Measurements from ENCODE around the gene DPP6. TPM values are rescaled to one million over a fixed set of nuclear protein-coding genes. Genes with fewer than 3 reads are reported as not detected.

DPP6 gene
- total RNA-seq, 4 donors from 2014 or later, result 13.4 to 33.2 (median 26.8) TPM

DNA sequence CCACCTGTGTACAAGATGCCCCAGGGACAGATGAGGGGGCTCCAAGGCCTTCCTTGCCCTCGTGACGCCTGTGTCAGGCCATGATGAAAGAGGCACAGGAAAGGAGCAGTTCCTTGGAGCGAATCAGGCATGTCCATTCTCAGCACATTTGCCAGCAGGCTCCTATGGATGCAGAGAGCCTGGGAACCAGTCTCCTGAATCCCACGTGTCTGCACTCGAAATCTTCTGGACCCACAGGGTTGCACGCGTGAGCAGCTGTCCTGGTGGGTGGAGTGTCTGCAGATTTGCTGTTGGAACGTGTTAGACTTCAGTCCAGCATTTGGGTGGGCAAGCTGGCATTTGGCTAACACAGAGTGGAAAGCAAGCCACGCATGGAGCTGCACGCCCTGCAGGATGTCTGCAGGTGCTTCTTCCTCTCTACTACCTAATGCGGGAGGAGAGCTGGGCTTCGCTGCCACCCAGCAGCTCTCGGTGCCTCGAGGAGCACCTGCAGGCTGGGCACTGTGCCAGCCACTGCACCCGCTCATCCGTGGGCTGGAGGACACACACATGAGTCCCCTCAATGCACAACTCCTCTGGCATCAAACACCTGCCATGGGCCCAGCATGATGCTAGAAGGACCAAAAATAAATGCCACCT, 810.1 kb downstream of the DPP6 start:
- WGBS, result 75% methylated on average over 14 of the region's 16 CpGs
- Histone ChIP-seq H3K4me3 (no peak overlapping the region), H3K4me1 (no peaks in the 10 kb centered on the region), H3K36me3 (peaks cover 0 to 6% (median 0%) of the 10 kb centered on the region in 4 donors), H3K27me3 (peaks cover 0 to 10% (median 0%) of the 10 kb centered on the region in 4 donors), H3K9me3 (no peaks in the 10 kb centered on the region), H3K27ac (replicated peaks in 1 of 4) (no peak overlapping the region)
- intact Hi-C loops (cut with DNase I), result no loop called here
- DNase-seq (ENCODE audit: extremely low spot score), result no peak
- no peak for TF ChIP-seq POLR2AphosphoS5 (IDR thresholded peaks at IDR 0.05)
- no peak for TF ChIP-seq EP300 (IDR thresholded peaks at IDR 0.05)
- no peak for TF ChIP-seq POLR2A (IDR thresholded peaks at IDR 0.05; ENCODE audit: low read depth)
- TF ChIP-seq, protein P1, sequence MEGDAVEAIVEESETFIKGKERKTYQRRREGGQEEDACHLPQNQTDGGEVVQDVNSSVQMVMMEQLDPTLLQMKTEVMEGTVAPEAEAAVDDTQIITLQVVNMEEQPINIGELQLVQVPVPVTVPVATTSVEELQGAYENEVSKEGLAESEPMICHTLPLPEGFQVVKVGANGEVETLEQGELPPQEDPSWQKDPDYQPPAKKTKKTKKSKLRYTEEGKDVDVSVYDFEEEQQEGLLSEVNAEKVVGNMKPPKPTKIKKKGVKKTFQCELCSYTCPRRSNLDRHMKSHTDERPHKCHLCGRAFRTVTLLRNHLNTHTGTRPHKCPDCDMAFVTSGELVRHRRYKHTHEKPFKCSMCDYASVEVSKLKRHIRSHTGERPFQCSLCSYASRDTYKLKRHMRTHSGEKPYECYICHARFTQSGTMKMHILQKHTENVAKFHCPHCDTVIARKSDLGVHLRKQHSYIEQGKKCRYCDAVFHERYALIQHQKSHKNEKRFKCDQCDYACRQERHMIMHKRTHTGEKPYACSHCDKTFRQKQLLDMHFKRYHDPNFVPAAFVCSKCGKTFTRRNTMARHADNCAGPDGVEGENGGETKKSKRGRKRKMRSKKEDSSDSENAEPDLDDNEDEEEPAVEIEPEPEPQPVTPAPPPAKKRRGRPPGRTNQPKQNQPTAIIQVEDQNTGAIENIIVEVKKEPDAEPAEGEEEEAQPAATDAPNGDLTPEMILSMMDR (IDR thresholded peaks at IDR 0.05), result no peak

DNA sequence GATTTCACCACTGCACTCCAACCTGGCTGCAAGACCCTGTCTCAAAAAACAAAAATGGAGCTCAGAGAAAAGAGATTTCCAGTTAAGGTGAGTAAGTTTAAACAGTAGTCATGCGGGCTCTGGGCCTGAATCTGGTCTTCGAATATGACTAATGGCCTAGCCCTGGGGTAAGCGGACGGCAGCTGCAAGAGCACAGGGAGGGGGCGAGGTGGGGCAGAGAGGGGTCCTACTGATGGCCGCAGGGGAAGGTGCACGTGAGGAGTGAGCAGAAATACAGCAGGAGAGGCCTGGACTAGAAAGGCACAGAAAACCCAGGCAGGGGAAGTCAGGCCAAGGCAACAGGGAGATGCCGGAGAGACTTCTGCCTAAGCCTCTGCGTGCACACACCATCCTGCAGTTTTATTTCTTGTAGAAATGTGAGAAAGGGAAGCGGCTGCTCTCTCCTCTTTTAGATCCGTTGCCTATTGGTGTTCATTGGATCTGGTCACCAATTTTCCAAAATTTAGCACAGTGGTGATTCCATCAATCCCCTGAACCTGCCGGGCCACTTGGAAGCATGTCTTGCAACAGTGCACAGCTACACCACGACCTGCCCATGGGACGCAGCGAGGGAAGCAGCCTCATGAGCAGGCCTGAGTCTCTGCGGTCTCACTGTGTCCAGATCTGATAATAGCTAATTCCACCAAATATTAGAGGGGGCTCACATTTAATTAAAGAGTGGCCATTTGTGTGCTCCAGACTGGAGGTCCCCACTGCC, 811.7 kb downstream of the DPP6 start:
- no peak overlapping the region for H3K4me3 ChIP-seq
- H3K27me3 ChIP-seq, result peaks cover 0 to 10% (median 0%) of the 10 kb centered on the region in 4 donors
- H3K9me3 ChIP-seq, result no peaks in the 10 kb centered on the region
- 78% methylated on average over 16 of the region's 16 CpGs for WGBS
- no peak overlapping the region for H3K27ac ChIP-seq (replicated peaks in 1 of 4)
- H3K4me1 ChIP-seq, result no peaks in the 10 kb centered on the region
- TF ChIP-seq POLR2AphosphoS5 (IDR thresholded peaks at IDR 0.05) (no peak), POLR2A (IDR thresholded peaks at IDR 0.05; ENCODE audit: low read depth) (no peak), EP300 (IDR thresholded peaks at IDR 0.05) (no peak)
- TF ChIP-seq, protein P1 (IDR thresholded peaks at IDR 0.05), result no peak
- no peaks in the 10 kb centered on the region for H3K36me3 ChIP-seq
- intact Hi-C loops (cut with DNase I), result no loop called here
- no peak for DNase-seq (ENCODE audit: extremely low spot score)

DNA sequence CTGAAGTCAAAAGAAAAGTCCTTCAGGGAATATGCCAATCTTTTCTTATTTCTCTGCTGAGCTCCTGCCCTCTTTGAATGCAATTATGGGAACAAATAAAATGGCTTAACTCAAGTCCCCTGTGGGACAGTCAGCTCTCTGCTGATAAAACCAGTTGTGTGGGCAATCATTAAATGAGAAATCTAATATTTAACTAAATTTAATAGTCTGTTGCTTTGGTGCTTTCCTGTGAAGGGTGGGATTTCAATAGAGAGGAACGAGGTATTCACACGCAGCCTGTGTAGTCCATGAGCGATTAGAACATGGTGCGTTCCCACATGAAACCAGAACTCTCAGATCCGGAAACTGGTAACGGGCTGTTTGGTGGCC, 812.3 kb downstream of the DPP6 start:
- Histone ChIP-seq H3K9me3 (no peaks in the 10 kb centered on the region), H3K36me3 (no peaks in the 10 kb centered on the region), H3K4me1 (no peaks in the 10 kb centered on the region), H3K27ac (replicated peaks in 1 of 4) (no peak overlapping the region), H3K27me3 (peaks cover 0 to 10% (median 0%) of the 10 kb centered on the region in 4 donors), H3K4me3 (no peak overlapping the region)
- no peak for DNase-seq (ENCODE audit: extremely low spot score)
- TF ChIP-seq EP300 (IDR thresholded peaks at IDR 0.05) (no peak), POLR2A (IDR thresholded peaks at IDR 0.05; ENCODE audit: low read depth) (no peak), POLR2AphosphoS5 (IDR thresholded peaks at IDR 0.05) (no peak)
- TF ChIP-seq, protein P1 (IDR thresholded peaks at IDR 0.05), result no peak
- intact Hi-C loops (cut with DNase I), result no loop called here
- 92% methylated on average over 6 of the region's 6 CpGs for WGBS

DNA sequence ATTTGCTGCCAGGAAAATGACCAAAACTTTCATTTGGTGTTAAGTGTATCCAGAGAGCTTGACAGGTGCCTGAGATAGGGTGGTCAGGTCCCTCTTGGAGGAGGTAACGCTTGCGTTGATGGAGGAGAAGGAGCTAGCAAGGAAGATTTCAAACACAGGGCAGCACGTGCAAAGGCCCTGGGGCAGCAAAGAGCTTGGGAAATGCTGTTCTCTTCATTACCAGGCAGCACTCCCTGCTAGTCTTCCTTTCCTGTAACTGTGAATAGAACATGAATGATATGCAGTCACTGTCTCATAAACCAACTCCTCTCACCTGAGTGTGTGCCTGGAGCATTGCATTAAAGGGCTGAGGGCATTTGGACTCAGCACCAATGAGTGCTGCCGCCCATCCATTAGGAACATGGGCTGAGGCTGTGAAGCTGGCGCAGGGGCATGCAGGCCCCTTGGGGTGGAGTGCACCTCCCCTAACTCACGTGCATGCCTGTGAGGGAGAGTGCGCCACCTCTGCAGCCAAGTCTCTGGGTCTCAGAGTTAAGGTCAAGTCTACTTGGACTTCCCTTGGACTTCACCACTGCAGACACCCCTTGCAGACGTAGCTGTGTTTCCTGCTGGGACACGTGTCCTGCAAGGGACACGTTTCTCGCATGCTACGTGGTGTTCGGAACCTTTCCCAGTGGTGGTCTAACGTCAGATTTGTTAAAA, 813.9 kb downstream of the DPP6 start:
- Histone ChIP-seq H3K4me1 (no peaks in the 10 kb centered on the region), H3K36me3 (no peaks in the 10 kb centered on the region), H3K27me3 (peaks cover 0 to 10% (median 0%) of the 10 kb centered on the region in 4 donors), H3K4me3 (no peak overlapping the region), H3K27ac (replicated peaks in 1 of 4) (no peak overlapping the region), H3K9me3 (no peaks in the 10 kb centered on the region)
- intact Hi-C loops (cut with DNase I), result no loop called here
- no peak for TF ChIP-seq POLR2A (IDR thresholded peaks at IDR 0.05; ENCODE audit: low read depth)
- TF ChIP-seq, protein P1 (IDR thresholded peaks at IDR 0.05), result no peak
- TF ChIP-seq EP300 (IDR thresholded peaks at IDR 0.05), result no peak
- 93% methylated on average over 11 of the region's 14 CpGs for WGBS
- no peak for DNase-seq (ENCODE audit: extremely low spot score)
